HG03139 (cell line): ENCODE data around the gene INSR.
A peak's percentile ranks its signal among the peaks of the same experiment; 100 is the strongest.
"Not testable (repeated sequence)": the region's sequence is repeated elsewhere in the genome, so short reads cannot be mapped to it uniquely, and the experiment has no call there.

Experiments used
- ATAC-seq: cut with Tn5 transposase; IDR thresholded peaks from one replicate; pipeline ENCODE4 v1.9.1; 2021; ENCODE audit not compliant: unreplicated experiment

Gene INSR

DNA sequence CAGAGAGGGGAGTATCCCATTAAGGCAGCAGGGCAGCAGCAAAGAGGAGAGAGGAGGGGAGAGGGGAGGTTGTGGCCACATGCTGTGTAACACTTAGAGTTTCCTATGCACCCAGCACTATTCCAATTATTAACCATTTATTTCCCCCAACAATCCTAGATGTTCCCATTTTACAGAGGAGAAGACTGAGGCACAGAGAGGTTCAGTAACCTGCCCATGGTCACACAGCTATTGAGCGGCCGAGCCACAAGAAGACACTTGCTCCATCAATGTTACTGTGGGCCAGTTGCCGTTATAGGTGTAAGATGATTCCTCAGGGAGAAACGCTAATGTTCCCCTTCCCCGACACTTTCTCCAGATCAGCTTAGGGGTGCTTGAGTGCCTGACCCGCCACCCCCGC, 69.2 kb downstream of the INSR start:
- no peak for ATAC-seq

DNA sequence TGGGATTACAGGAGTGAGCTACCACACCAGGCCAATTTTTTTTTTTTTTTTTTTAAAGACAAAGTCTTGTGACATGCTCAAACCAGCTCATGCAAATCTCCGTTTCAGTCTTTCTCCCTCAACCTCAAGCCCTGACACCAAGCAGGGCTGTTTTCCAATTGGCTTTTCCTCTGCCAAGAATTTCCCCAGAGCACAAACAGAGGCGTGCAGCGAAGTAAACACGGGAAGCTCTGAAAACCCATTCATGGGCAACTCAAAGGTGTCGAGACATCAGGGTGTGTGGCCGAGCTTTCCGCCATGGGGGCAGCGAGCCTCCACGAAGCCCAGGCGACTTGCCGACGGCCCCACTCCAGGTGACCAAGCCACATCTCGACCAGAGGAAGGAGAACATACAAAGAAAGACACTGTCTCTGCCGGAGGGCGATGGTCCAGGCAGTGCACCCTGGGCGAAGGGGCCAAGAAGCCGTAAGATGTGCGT, 70.0 kb downstream of the INSR start:
- ATAC-seq = no peak

DNA sequence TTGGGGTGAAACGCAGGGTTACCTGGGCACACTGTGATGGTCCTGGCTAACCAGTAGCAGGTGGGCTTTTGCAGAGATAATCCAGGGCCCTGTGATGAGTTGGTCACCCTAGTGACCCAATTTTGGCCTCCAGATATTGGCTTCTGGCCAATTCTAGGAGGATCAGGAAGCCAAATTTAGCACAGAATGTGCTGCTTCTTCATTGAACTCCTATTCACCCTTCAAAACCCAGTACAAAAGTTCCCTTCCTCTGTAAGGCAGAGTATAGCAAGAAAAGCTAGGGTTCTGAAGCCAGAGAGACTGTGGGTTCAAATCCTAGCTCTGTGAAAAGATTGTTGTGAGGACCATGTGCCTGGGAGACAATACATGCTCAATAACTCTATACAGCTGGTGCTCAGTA, 70.8 kb downstream of the INSR start:
- ATAC-seq = no peak

DNA sequence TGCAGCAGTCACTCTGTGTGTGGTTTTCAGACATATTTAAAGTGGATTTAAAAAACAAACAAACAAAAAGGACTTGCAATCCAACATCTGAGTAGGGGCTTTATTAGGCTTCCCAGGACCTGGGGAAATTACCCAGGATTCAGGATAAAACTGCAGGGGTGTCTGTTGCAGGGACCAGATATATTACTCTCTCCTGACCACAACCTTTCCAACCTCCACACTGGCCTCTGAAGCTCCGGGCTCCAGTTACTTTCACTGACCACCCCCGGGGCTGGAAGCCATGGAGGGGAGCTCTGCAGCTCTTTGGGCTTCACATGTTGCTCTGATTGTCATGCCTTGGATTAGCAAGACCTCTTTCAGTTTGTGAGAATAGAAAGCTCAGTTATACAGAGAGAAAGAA, 75.2 kb downstream of the INSR start:
- no peak for ATAC-seq

DNA sequence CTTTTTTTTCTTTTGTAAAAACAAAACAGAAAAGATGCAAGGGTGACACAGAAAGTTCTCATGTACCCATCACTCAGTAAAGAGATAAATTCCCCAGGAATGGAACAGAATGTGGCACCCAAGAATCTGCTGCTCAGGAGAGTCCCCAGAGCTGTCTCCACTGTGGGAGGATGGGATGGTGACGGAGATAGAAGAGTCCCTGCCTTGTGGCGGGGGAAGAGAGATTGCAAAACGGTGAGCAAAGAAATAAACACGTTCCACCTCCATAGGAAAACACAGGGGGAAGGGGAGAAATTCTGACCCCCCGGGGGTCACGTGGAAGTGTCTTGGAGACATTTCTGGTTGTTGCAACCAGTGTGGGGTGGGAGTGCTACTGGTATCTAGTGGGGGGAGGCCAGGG, 76.4 kb downstream of the INSR start:
- ATAC-seq = no peak

DNA sequence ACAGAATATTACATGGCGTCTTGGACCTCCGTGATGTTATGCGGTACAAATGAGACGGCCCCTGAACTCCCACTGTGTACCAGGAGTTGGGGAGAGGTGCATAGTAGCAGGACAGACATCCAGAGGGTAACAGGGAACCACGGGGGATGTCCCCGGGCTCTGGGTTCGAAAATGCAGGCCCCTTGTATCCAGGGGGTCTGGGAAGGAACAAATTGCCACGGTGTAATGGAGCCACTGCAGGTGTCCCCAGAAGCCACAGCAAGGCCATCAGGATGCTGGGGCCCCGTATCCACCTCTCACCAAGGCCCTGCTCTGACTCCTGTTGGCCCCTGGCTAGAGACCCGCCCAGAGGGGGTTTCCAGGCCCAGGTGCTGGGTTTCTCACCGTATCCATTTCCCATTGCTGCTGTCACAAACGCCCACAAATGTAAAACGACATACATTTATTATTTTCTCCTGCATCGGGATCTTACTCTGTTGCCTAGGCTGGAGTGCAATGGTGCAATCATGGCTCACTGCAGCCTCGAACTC, 77.8 kb downstream of the INSR start:
- ATAC-seq = no peak

DNA sequence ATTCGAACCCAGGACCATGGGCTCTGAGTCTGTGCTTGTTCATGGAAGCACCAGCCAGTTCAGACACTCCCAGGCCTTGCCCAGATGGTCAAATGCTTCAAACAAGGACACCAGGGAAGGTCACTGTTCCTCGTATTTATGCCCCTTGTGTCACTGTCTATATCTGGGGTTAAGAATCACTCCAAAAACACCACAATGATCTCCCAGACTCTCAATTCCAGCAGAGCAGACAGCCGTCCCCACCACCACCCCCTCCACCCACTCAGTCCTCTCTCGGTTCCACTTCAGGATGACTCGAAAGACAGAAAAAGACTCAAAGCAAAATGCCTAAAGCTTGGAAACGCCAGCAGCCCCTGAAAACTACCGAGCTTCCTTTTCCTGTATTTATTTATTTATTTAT, 79.0 kb downstream of the INSR start:
- ATAC-seq = no peak

DNA sequence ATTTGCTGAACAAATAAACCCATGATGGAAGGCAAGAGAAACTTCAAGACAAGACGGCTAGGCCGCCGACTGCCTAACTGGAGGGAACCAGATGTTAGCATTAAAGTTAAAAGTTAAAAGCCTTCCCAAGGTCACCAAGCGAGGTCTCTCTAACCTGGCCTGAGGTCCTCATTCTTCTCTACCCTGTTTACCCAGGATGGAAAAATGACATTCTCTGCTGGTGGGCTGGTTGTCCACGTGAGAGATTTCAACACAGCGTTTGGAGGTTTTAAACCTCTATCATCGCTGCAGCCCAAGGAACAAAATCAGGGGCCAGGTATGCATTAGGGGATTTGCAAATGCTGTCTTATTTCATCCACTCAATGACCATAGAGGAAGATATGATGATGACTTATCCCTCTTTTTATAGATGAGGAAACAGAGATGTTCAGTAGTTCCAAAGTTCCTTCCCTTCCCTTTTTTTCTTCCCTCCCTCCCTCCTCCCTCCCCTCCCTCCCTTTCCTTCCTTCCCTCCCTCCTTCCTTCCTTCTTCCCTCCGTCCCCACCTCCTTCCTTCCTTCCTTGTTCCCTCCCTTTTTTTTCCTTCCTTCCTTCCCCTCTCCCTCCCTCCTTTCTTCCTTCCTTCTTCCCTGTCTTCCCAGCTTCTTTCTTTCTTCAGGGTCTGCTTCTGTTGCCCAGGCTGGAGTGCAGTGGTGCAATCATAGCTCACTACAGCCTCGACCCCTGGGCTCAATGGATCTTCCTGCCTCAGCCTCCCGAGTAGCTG, 79.7 kb downstream of the INSR start:
- no peak for ATAC-seq

DNA sequence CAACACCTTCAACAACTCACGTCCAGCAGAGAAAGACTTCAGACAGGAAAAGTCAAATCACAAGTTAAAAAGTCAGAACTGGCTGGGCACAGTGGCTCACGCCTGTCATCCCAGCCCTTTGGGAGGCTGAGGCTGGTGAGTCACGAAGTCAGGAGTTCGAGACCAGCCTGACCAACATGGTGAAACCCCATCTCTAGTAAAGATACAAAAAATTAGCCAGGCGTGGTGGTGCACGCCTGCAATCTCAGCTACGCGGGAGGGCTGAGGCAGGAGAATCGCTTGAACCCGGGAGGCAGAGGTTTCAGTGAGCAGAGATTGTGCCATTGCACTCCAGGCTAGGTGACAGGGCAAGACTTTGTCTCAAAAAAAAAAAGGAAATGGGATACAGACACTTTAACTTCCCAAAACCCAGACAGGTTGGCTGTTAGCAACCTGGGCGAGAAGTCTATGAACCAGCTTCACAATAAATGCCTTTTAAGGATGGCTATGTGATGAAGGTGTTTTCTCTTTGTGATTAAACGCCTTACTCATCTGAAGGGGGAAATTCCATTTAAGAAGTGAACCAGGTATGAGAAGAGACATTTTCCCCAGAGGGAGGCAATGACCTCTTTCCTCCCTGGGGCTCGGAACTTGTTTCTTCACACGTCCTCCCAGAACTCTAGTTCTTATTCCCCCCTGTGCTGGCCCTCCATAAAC, 80.4 kb downstream of the INSR start:
- ATAC-seq = no peak

DNA sequence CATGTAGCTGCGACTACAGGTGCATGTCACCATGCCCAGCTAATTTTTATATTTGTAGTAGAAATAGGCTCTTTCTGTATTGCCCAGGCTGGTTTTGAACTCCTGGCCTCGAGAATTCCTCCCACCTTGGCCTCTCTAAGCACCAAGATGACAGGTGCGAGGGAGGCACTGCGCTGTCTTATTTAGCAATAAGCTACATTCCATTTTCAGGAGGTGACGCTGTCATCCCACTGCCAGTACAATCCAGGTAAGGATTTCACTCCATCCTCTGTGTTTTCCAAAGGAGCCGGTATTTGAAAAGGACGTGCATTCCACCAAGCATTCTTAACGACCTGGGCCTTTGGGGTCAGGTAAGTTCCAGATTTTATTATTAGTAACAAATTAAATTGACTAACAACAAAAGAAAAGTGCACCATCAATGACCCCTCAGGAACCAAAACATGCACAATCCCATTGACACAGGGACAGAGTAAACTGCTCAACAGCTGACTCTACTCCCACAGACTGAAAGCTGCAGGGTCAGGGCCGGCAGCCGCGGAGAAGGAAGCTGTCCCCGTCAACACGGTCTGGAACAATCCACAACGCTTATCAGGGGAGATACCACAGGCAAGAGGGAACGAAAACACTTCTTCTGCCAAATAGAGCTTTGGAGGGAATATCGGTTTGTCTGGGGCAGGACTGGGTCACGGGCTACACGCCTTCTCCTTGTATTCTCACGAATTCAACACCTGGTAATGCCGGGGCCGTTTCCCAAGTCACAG, 82.8 kb downstream of the INSR start:
- no peak for ATAC-seq

DNA sequence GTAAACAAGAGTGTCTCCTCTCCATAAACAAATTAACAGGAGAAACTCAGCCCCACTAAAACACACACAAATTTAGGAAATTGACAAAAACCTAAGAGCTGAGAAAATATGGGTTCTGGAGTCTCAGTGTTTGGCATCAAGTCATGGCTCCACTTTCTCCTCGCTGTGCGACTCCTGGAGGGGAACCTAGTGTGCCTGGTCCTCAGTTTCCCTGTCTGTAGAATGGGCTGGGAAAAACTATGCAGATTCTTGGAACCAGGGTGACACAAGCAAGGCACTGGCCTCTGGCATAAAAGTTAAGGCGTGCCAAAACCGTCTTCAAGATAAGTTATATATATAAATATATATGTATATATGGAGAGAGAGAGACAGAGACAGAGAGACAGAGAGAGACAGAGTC, 83.9 kb downstream of the INSR start:
- ATAC-seq = no peak

DNA sequence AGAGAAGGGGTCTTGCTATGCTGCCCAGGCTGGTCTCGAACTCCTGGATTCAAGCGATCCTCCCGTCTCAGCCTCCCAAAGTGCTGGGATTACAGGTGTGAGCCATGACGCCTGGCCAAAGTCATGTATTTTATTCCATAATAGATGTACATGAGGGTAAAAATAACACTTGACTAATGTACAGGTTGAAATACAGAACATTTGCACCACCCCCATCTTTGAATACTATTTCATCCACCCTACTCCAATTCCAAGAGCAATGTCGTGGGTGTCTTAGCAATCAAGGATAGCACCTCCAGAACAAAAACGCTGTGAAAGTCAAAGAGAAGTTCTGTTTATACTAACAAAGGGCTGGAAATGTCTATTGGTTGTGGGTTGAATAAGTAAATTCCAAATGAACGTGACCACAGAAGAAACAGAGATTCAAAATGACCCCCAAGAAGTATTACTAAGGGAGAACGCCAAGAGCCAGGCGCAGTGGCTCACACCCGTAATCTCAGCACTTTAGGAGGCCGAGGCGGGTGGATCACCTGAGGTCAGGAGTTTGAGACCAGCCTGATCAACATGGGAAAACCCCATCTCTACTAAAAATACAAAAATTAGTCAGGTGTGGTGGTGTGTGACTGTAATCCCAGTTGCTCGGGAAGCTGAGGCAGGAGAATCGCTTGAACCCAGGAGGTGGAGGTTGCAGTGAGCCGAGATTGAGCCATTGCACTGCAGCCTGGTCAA, 84.5 kb downstream of the INSR start:
- not testable (repeated sequence) for ATAC-seq

DNA sequence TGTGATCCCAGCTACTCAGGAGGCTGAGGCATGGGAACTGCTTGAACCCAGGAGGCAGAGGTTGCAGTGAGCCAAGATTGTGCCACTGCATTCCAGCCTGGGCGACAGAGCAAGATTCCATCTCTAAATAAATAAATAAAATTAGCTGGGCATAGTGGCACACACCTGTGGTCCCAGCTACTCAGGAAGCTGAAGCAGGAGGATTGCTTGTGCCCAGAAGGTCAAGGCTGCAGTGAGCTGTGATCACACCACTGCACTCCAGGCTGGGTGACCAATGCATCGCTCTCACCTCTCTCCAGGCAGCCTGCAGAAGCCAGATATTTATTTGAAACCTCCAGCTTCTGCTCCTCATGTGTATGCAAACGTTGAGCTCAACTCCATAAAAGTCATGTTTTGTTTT, 85.2 kb downstream of the INSR start:
- ATAC-seq = not testable (repeated sequence)

DNA sequence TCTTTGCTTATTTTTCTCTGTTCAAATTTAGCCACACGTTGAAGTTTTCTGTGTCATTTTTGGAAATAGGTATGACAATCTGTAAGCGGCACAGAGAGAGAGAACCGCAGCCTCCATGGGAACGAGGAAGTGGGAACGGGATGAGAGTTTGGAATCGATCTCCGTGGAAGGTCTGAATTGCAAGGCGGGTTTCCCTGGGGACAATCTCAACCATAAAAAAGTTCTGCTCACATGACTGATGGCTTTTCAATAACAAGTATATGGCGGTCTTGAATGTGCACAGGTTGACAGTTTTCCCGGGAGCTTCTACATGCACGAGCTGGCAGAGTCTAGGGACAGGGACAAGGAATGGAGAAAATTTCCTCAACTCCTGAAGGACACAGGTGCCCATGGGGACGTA, 90.9 kb downstream of the INSR start:
- ATAC-seq = no peak

DNA sequence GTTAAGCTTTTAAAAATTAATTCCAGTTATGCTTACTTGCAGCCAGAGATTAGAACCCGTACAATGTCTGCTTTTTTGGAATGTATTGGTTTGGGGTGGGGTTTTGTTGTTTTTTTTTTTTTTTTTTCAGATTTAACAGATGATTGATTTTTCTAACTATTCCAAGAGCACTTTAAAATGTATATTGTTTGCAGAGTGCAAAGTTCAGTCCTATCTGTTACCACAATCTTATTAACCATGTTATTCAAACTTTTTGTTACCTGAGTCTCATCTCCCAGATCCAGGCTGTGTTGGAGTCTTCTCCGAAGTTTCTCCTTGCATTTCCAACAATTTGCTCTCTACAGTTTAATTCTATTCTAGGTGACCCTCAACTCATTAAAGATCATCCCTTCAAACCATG, 91.3 kb downstream of the INSR start:
- no peak for ATAC-seq

DNA sequence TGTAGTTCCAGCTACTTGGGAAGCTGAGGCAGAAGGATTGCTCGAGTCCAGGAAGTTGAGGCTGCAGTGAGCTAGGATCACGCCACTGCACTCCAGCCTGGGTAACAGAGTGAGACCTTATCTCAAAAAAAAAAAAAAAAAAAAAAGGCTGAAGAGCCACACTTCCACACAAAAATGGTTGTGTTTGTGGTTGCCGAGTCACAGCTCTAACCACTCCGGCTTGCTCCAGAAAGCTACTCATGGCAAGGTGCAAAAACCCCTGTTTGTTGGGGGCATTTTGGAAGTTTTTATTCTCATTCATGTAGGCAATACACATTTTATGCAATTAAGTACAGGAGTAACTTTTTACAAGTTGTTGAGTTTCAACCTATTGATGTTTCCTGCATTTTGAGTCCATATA, 93.5 kb downstream of the INSR start:
- no peak for ATAC-seq

DNA sequence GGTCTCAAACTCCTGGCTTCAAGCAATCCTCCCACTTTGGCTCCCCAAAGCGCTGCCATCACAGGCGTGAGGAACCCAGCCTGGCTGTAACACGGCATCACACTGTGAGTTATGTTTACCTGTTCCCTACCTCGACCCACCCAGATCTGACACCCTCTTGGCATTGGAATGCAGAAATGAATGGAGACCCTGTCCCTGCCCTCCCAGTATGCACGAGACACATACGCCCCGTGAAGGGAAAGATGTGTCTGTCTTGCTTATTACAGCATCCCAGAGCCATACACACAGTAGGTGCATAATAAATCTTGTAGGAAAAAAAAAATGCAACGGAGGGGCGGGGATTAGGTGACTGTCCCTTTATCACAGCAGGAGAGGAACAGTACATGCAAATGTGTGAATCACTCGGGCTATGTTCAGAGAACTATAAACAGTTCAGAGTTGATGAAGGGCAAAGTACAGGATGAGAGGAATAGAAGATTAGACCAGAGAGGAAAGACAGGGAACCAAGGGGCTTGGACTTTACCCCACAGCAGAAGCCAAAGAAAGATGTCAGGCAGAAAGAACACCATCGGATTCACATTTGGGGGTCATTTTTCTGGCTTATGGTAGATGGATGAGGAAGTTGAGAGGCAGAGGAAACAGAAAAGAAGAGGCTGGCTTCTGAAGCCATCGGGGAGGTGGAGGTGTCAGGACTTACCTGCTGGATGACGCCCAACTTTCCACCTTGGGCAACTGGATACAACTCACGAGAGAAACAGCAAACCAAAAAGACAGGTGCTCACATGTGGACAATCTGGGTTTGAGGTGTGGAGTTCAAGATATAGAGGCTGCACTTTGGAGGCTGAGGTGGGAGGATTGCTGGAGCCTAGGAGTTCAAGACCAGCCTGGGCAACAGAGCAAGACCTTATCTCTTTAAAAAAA, 94.3 kb downstream of the INSR start:
- ATAC-seq = no peak

DNA sequence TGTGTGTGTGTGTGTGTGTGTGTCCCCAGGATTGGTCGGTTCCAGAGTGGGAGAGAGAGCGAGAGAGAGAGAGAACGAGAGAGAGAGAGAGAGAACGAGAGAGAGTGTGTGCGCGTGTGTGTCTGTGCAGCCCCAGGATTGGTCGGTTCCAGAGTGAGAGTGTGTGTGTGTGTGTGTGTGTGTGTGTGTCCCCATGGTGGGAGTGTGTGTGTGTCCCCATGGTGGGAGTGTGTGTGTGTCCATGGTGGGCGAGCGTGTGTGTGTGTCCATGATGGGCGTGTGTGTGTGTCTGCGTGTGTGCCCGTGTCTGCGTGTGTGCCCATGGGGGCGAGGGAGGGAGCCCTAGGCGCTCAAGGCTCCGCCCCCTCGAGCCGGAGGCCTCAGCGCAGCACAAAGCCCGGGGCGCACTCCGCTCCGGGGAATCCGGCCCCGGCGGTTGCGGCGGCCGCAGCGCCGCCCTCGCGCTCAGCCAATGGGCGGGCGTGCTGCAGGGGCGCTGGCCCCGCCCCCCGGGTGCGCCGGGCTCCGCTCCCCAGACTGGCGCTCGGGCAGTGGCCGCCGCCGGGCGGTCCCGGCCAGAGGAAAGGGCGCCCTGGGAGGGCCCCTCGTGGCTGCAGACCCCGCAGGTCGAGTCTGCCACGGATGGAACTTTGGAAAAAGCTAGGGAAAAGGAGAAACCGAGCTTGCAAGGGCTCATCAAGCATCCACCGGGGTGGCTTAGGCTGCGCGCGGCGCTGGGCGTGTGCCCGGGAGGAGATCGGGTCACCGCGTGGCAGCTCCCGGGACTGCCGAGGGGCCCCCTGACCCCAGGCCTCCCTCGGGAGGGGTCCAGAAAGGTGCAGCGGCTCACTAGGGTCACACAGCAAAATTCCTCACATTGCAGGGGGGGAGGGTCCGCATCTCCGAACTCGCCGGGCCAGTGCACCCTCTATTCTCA, 96.2 kb downstream of the INSR start:
- peak; percentile 80 for ATAC-seq
